GM10266 (cell line): Measurements from ENCODE around the gene FBLL1.

Experiments
- DNase-seq: peaks from one replicate; pipeline ENCODE4 v3.0.0; 2012; ENCODE audit errors: extremely low spot score
- TF ChIP-seq, protein P1 (sequence below): IDR thresholded peaks from 2 replicates; pipeline ENCODE4 v1.5.1; 2012; ENCODE audit warnings: mild to moderate bottlenecking, low read depth; ENCODE audit not compliant: control insufficient read depth, insufficient read depth; ENCODE audit errors: missing control alignments

FBLL1 gene

DNA sequence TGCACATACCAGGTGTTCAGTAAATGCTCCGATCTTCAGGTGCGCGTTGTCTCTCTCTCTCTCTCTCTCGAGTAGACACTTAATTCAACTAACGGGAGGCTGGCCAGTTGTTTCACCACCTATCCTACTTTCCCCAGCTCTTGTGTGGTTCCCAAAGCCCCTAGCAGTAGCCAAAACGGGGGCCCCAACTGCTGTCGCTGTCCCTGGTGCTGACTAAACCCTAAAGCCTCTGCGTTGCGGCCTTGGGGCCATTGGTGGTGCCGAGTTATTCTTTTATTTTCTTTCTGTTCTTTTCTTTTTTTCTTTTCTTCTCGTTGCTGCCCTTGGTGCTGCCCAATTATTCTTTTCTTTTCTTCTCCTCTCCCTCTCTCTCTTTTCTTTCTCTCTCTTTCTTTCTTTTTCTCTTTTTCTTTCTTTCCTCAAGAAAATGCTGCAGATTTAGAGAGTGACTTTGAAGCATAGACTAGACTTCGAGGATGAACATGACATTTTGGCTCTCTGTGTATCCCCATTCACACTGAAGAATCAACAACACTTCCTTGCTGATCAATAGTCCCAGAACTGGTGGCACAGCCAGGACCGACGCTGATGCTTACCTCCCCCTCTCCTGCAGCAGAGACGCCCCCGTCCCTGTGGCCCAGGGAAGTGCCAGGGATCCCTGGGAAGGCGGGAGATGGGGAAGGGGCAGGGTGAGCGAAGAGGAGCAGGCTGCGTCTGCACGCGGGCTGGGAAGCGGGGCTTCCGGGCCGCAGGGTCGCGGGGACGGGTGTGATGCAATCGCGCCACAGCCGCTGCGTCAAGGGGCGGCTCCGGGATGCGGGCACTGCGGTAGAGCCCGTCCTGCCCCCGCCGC is at the start of gene FBLL1:
Gene FBLL1, plus strand, starts transcription at position 785 of the 853 bp plus-strand sequence. CDS start 200 bp downstream, outside the sequence.
- DNase-seq, result peak; percentile 57
- TF ChIP-seq, protein P1, sequence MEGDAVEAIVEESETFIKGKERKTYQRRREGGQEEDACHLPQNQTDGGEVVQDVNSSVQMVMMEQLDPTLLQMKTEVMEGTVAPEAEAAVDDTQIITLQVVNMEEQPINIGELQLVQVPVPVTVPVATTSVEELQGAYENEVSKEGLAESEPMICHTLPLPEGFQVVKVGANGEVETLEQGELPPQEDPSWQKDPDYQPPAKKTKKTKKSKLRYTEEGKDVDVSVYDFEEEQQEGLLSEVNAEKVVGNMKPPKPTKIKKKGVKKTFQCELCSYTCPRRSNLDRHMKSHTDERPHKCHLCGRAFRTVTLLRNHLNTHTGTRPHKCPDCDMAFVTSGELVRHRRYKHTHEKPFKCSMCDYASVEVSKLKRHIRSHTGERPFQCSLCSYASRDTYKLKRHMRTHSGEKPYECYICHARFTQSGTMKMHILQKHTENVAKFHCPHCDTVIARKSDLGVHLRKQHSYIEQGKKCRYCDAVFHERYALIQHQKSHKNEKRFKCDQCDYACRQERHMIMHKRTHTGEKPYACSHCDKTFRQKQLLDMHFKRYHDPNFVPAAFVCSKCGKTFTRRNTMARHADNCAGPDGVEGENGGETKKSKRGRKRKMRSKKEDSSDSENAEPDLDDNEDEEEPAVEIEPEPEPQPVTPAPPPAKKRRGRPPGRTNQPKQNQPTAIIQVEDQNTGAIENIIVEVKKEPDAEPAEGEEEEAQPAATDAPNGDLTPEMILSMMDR, result no peak

DNA sequence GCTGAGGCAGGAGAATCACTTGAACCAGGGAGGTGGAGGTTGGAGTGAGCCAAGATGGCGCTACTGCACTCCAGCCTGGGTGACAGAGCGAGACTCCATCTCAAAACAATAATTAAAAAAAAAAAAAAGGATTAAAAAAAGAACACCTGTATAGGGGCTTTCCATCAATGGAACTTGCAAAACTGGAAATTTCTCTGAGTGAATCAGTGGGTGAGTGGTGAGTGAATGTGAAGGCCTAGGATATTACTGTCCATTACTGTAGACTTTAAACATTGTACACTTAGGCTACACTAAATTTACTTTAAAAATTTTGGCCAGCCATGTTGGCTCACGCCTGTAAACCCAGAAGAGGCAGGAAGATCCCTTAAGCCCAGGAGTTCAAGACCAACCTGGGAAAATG is 48.5 kb upstream of the FBLL1 start:
- TF ChIP-seq, protein P1, result no peak
- DNase-seq, result no peak

DNA sequence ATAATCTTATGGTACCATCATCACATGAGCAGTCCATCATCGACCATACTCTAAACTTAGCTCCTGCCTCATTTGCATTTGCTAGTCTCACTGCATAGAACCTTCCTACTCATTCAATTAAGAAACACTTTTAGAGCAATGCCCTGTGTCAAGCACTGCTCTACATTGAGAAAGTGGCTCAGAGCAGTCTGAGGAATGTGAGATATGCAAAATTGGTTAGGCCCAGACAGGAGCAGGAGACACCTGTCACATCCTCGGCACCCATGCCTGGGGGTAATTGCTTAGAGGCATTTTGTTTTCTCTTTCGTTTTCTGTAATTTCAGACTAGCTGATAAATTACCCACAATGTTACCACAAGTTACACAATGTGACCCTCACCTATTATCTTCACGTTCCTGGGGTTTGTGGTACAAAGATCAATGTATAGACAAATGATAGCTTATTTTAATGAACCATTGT is 47.7 kb upstream of the FBLL1 start:
- TF ChIP-seq, protein P1, result no peak
- peak; percentile 73 for DNase-seq

DNA sequence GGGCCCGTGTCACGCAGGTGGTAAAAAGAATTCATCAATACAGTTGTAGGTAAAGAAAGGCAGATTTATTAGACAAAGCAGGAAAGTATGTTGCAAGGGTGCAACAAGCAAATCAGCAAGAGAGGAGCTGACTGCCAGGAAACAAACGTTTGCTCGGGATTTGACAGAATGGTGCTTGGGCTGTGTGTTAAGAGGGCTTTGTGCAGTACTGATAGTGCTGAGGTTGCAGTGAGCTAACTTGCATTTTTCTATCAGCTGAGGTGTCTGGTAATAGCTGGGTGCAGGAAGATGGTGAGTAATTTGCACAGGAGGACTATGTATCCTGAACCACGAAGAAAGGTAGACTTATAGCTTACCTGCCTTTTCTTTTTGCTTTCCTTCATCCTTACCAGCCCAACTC is 46.7 kb upstream of the FBLL1 start:
- TF ChIP-seq, protein P1, result no peak
- no peak for DNase-seq

DNA sequence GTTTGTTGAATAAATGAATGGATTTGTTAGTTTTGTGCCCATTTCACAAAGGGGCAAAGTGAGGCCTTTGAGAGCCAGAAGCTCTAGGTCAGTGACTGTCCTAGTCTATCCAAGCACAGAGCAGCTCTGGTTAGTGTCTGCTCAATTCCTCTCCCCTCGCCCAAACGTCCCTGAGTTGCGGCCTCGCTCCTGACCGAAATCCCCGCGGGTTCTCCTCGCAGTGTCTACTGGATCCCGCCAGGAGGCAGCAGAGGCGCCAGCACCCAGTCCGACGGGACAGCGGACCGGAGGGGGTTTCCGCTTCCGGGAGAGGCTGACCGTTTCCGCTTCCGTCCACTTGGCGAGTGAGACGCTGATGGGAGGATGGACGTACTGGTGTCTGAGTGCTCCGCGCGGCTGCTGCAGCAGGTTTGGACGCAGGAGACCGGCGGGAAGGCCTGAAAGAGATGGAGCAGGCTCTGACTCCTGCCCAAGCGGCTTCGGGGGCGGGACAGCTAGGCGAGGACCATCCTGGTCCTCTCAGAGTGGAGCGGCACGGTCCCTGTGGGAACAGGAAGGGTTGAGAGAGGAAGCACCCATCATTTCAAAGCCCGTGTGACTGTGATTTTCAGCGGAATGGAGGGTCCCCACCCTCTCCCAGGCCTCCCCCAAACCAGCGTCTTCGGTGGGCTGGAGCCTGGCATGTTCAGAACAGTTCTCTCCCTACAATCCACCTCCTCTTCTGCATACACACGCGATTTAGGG is 42.8 kb upstream of the FBLL1 start, which contains the start of gene RARS1:
Gene RARS1, plus strand, starts transcription at position 336 of the 744 bp plus-strand sequence. Its CDS starts 28 bp downstream, at position 364.
- TF ChIP-seq, protein P1, result peak; percentile 96

DNA sequence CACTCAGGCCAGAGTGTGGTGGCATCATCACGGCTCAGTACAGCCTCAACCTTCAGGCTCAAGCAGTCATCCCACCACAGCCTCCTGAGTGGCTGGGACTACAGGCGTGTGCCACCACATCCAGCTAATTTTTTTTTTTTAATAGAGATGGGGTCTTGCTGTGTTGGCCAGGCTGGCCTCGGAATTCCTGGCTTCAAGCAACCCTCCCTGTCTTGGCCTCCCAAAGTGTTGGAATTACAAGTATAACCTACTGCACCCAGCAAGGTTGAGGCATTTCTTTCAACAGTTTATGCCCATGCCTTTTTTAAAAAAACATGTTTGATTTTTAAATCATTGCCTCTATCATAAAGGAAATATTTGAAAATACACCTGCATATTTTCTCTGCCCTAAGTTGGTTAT is 40.0 kb upstream of the FBLL1 start:
- TF ChIP-seq, protein P1, result no peak
- no peak for DNase-seq

More for the DNA sequence above, 42.8 kb upstream of the FBLL1 start, which contains the start of gene RARS1:
- peak; percentile 92 for DNase-seq
